HEK293 (cell line): ENCODE measurements around the gene HDAC10.

Experiments used
- BCL11A ChIP-seq: fragments of 450-650 bp; formaldehyde crosslinking; IDR thresholded peaks from 2 replicates; pipeline ENCODE4 v1.5.1; 2016; ENCODE audit warnings: low read depth, missing biosample characterization, missing genetic modification characterization
- CTCF ChIP-seq: fragments of 450-650 bp; formaldehyde crosslinking; IDR thresholded peaks from 2 replicates; pipeline ENCODE4 v1.5.1; 2016; ENCODE audit warnings: missing biosample characterization, missing genetic modification characterization
- IKZF3 ChIP-seq: fragments of 450-650 bp; IDR thresholded peaks from 2 replicates; pipeline ENCODE4 v1.5.0; 2018; ENCODE audit warnings: missing biosample characterization, mild to moderate bottlenecking, missing genetic modification characterization, moderate library complexity
- TRIM28 ChIP-seq: IDR thresholded peaks from 2 replicates; pipeline ENCODE4 v1.6.1; 2011; ENCODE audit warnings: low read length, control low read depth, borderline replicate concordance
- ZBTB44 ChIP-seq: fragments of 450-650 bp; IDR thresholded peaks from 2 replicates; pipeline ENCODE4 v1.5.1; 2018; ENCODE audit warnings: missing biosample characterization, mild to moderate bottlenecking, missing genetic modification characterization
- ZBTB48 ChIP-seq: fragments of 450-650 bp; formaldehyde crosslinking; IDR thresholded peaks from 2 replicates; pipeline ENCODE4 v1.5.1; 2016; ENCODE audit warnings: missing biosample characterization, missing genetic modification characterization
- ZNF133 ChIP-seq: fragments of 450-650 bp; formaldehyde crosslinking; IDR thresholded peaks from 2 replicates; pipeline ENCODE4 v1.5.1; 2016; ENCODE audit warnings: missing biosample characterization, missing genetic modification characterization
- ZNF266 ChIP-seq: fragments of 450-650 bp; formaldehyde crosslinking; IDR thresholded peaks from 2 replicates; pipeline ENCODE4 v1.5.1; 2016; ENCODE audit warnings: missing biosample characterization, missing genetic modification characterization, low read depth
- ZNF518A ChIP-seq: fragments of 450-650 bp; formaldehyde crosslinking; conservative IDR thresholded peaks from 2 replicates; pipeline ENCODE4 v1.5.1; 2016; ENCODE audit warnings: low read depth, missing biosample characterization, missing genetic modification characterization
- ZNF549 ChIP-seq: fragments of 450-650 bp; IDR thresholded peaks from 2 replicates; pipeline ENCODE4 v1.5.1; 2018; ENCODE audit warnings: missing biosample characterization, missing genetic modification characterization, mild to moderate bottlenecking, inconsistent platforms, moderate library complexity
- ZNF596 ChIP-seq: fragments of 450-650 bp; IDR thresholded peaks from 2 replicates; pipeline ENCODE4 v1.5.0; 2018; ENCODE audit warnings: missing biosample characterization, mild to moderate bottlenecking, missing genetic modification characterization, moderate library complexity
- ZNF660 ChIP-seq: fragments of 450-650 bp; IDR thresholded peaks from 2 replicates; pipeline ENCODE4 v1.5.1; 2018; ENCODE audit warnings: missing biosample characterization, mild to moderate bottlenecking, missing genetic modification characterization

GRCh38 chr22:50201191-50202129 is 49.6 kb downstream of the HDAC10 start:
- TF ChIP-seq CTCF (tag by site-specific recombination), result no peak
- TF ChIP-seq ZBTB44 (tag by site-specific recombination), result no peak
- no peak for TF ChIP-seq ZBTB48 (tag by site-specific recombination)
- TF ChIP-seq ZNF518A (tag by site-specific recombination), result no peak
- TF ChIP-seq TRIM28, result no peak
- no peak for TF ChIP-seq ZNF596
- TF ChIP-seq IKZF3 (tag by site-specific recombination), result no peak
- no peak for TF ChIP-seq ZNF549 (tag by site-specific recombination)
- TF ChIP-seq BCL11A (tag by site-specific recombination), result no peak
- TF ChIP-seq ZNF660 (tag by site-specific recombination), result no peak
- TF ChIP-seq ZNF133, result no peak
- no peak for TF ChIP-seq ZNF266 (tag by site-specific recombination)
